M059J (cell line): ENCODE measurements around the gene CAMK2G. TPM values are rescaled to one million over a fixed set of nuclear protein-coding genes. Genes with fewer than 3 reads are reported as not detected.
"Not testable (repeated sequence)": the region's sequence is repeated elsewhere in the genome, so short reads cannot be mapped to it uniquely, and the experiment has no call there.

Source experiments
- DNase-seq: peaks from one replicate; pipeline ENCODE4 v3.0.0-alpha.2; 2012; ENCODE audit warnings: low read depth
- total RNA-seq: library from RNA; depleted of rRNA; stranded (reverse); fragments of >200 nt; shearing (Covaris generic); gene quantifications from 2 replicates; pipeline ENCODE4 v1.2.3, GENCODE V29; 2014; rRNA removed

The CAMK2G gene
- total RNA-seq: 29.3 and 42.2 TPM in 2 replicates

DNA sequence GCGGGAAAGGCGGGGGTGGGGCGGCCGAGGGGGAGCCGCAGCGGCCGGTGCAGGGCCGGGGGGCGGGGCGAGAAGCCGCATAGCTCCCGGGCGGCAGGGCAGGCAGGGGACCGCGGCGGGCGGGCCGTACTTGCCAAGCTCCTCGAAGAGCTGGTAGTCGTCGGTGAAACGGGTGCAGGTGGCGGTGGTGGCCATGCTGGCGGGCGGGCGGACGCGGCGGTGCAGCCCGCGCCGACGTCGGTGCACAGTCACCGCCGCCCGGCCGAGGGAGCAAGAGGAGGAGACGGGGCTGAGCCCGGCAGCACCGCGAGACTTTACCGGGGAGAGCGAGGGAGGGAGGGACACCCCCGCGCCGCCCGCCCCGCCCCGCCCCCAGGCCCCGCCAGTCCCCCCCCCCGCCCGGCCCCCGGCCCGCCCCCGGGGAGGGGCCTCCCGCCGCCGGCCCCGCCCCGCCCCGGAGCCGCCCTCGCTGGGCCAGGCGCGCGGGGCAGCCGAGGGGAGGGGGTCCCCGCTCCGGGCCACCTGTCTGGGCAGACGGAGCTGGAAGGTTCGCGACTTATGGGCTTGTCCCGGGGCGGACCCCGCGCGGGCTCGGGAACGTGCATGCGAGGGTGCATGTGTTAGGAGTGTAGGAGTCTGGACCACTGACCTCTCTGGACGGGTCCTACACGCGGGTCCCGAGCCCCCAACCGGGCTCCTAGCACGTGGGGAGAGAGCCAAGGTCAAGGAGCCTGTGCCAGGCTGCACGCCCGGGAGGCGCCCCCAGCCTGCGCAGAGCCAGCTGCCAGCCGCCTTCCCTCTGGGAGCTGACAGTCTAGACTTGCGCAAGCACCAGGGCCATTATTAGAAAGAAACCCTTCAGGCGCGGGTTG, at the start of gene CAMK2G:
Gene CAMK2G, minus strand, starts transcription at position 289 of the 872 bp plus-strand sequence. Its CDS starts 94 bp downstream, at position 195.
- DNase-seq: peak; percentile 82

- no peak for DNase-seq
Measured at GRCh38 chr10:73922864-73923133, 48.4 kb upstream of the CAMK2G start.

DNA sequence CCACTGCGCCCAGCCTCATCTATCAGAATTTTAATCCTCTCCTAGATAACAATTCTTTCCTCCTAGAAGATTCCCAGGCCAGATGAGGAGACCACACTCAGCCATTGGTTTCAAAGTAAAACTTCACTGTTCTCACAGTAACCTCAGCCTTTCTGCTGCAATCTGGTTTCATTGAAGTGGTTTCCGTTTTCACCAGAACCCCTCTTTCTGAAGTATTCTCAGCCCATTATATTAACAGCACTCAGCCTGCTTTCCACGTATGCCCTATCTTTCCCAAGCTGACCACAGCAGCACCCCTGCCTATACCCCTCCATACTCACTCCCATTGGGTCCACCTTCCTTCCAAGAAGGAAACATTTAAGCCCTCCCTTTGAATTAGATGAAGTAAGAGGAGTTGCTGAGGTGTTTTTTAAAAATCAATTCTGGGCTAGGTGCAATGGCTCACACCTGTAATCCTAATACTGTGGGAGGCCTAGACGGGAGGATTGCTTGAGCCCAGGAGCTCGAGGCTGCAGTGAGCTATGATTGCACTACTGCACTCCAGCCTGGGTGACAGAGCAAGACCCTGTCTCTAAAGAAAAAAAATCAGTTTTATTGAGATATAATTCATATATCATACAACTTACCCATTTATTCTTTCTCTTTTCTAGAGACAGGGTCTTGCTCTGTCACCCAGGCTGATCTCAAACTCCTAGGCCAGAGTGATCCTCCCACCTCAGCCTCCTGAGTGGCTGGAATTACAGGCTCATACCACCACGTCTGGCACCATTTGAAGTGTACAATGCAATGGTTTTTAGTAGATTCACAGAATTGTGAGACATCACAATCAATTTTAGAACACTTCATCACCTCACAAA, 47.9 kb upstream of the CAMK2G start:
- DNase-seq: no peak

- DNase-seq: peak; percentile 23
Measured at GRCh38 chr10:73920089-73920488, 45.7 kb upstream of the CAMK2G start.

DNA sequence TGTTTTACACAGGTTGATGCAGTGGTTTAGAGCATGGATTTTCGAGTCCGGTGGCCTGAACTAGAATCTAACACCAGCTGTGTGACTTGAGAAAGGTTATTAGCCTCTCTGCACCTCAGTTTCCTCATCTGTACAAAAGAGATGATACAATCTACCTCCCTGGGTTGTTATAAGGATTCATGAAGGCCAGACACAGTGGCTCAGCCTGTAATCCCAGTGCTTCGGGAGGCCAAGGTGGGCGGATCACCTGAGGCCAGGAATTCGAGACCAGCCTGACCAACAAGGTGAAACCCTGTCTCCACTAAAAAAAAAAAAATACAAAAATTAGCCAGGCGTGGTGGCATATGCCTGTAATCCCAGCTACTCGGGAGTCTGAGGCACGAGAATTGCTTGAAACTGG, 45.1 kb upstream of the CAMK2G start:
- not testable (repeated sequence) for DNase-seq

DNA sequence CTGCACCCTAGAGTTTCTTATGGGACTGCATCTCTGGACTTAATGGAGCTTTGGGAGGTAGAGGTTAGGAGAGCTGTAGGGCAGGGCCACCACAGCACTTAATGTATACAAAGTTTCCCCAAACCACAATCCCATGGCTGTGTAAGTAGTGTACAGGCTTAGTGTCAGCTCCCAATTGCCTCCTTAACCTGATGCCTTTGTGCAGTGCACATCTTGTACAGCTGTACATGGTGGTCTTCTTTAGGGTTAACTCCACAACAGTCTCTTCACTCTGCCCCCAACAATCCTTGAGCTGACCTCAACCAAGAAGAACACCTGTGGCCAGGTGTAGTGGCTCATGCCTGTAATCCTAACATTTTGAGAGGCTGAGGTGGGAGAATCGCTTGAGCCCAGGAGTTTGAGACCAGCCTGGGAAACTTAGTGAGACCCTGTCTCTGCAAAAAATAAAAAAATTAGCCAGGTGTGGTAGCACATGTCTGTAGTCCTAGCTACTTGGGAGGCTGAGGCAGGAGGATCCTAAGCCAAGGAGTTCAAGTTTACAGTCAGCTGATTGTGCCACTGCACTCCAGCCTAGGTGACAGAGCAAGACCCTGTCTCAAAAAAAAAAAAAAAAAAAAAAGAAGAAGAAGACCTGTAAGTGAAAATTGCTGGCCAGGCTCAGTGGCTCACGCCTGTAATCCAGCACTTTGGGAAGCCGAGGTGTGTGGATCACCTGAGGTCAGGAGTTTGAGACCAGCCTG, 43.4 kb upstream of the CAMK2G start:
- DNase-seq: peak; percentile 48

DNA sequence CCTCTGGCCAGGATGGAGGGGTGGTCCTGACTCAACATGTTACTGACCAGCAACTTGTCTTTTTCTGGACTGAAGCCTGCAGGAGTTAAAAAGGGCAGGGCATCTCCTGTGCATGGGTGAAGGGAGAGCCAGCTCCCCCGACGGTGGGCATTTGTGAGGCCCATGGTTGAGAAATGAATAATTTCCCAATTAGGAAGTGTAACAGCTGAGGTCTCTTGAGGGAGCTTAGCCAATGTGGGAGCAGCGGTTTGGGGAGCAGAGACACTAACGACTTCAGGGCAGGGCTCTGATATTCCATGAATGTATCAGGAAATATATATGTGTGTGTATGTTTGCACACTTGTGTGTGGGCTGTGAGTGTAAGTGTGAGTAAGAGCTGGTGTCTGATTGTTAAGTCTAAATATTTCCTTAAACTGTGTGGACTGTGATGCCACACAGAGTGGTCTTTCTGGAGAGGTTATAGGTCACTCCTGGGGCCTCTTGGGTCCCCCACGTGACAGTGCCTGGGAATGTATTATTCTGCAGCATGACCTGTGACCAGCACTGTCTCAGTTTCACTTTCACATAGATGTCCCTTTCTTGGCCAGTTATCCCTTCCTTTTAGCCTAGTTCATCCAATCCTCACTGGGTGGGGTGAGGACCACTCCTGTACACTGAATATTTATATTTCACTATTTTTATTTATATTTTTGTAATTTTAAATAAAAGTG, 42.6 kb upstream of the CAMK2G start:
- DNase-seq: peak; percentile 38

- DNase-seq: peak; percentile 31
Measured at GRCh38 chr10:73915206-73915851, 41.0 kb upstream of the CAMK2G start.

DNA sequence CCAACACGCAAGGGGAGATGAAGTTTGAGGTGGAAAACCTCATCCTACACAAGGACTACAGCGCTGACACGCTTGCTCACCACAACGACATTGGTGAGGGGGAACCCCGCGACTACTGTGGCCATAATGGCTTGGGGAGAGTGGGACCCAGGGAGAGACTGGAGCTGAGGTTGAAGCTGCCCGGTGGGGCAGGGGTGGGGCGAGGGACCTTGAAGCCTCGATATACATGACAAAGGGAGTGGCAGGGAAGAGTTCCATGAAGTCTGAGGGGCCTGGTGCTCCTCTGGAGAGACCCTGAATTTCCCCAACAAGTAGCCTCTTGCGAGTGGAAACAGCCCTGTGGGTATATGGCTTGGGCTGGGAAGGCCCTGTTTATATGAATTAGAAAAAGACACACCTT, 39.7 kb upstream of the CAMK2G start:
- DNase-seq: no peak

GRCh38 chr10:73911553-73912004, 37.2 kb upstream of the CAMK2G start:
- DNase-seq: peak; percentile 50

- peak; percentile 51 for DNase-seq
Measured at GRCh38 chr10:73910764-73911552, 36.6 kb upstream of the CAMK2G start, which contains the start of gene PLAU. TSS of gene PLAU (plus strand) at chr10:73911132. CDS start at chr10:73911556, 424 bp downstream.

GRCh38 chr10:73910401-73910763, 36.0 kb upstream of the CAMK2G start:
- peak; percentile 26 for DNase-seq

GRCh38 chr10:73909540-73910115, 35.3 kb upstream of the CAMK2G start:
- no peak for DNase-seq

- peak; percentile 100 for DNase-seq
Measured at GRCh38 chr10:73908853-73909539, 34.6 kb upstream of the CAMK2G start.

DNA sequence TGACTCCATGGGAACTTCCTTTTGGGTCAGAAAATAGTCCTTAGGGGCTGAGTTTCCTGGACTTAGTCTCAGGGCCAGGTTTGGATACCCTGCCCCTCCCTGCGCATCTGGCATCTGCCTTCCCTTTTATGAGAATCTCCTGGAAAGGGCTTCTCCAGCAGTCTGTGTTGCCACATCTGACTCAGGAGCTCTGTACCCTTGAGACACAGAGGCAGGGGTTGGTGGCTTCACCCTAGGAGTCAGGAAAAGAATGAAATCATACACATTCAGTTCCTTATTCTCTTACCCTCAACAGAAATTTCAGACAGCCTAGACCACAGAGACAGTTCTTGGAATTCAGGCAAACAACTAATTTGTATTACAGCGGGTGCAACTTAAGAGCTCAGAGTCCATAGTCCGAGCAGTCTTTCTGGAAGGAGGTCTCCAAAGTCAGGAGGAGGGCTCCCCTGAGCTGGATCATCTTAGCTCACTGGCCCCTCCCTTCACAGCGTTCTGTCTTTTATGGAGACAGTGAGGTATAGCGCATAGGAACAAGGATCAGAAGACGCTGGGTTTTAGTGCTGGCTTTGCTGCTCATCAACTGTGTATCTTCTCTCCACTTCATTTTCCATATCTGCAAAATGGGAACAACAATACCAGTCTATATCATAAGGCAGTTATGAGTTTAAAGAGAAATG, 33.6 kb upstream of the CAMK2G start:
- peak; percentile 91 for DNase-seq

GRCh38 chr10:73906524-73907447, 32.4 kb upstream of the CAMK2G start:
- DNase-seq: peak; percentile 99
